Measurements from ENCODE around the gene RGS14.

- TF ChIP-seq CTCF (IDR thresholded peaks at IDR 0.05) = no peak
- TF ChIP-seq POLR2A (IDR thresholded peaks at IDR 0.05) = no peak
Measured at GRCh38 chr5:177393206-177393765, 35.6 kb downstream of the RGS14 start.
